ENCODE measurements around the gene SPRYD3.
"Not testable (repeated sequence)": the region's sequence is repeated elsewhere in the genome, so short reads cannot be mapped to it uniquely, and the experiment has no call there.

The SPRYD3 gene

DNA sequence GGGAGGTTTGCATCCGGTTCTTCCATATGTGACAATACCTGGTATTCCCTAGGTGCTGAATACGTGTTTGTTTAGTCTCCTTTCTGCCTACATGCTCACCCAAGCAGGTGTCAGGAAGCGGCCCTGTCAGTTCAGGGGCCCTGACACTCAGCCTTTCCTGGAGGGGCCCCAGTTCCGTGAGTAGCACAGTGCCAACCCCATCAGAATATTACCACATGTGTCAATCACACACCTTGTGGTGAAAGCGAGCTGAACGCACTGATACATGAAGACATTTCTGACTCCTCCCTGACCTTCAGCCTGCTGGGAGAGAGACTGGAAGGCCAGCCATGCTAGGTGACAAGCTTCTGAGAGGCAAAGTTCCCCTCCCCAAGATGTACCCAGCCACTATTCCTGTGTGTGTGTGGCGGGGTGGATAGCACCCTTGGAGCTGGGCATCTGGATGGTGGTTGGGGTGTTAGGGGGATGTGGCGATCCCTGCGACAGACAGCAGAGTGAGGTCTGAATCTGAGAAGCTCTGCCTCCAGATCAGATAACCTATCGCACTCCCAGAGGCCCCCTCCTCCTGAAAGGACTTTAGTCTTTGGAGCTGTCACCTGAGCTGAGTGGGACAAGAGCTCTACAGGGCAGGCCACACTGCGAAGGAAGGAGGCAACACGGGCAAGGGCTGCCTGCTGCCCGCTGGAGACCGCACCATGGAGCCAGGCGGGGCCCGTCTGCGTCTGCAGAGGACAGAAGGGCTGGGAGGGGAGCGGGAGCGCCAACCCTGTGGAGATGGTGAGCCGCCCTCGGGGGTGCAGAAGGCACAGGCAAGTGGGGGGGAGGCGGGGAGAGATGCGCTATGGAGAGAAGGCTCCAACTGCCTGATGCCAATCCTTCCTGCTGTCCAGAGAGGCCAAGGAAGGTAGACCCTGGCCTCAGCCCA lies 24.0 kb upstream of the SPRYD3 start, which contains the start of gene SOAT2:
Gene SOAT2 (plus strand): TSS at position 604 of the 925 bp plus-strand sequence. CDS start 92 bp downstream, at position 696.
- peak within 1 kb of the TSS; percentile 10 for H3K4me3 ChIP-seq (ENCODE audit: low read length)
- peak; percentile 85 for DNase-seq (ENCODE audit: low read depth, low spot score)

- no peak for DNase-seq (ENCODE audit: low read depth, low spot score)
- no peak overlapping the region for H3K4me3 ChIP-seq (ENCODE audit: low read length)
Observed at GRCh38 chr12:53101931-53102781, 23.0 kb upstream of the SPRYD3 start.

GRCh38 chr12:53101266-53101665 lies 22.1 kb upstream of the SPRYD3 start:
- H3K4me3 ChIP-seq (ENCODE audit: low read length), result no peak overlapping the region
- DNase-seq (ENCODE audit: low read depth, low spot score), result no peak

DNA sequence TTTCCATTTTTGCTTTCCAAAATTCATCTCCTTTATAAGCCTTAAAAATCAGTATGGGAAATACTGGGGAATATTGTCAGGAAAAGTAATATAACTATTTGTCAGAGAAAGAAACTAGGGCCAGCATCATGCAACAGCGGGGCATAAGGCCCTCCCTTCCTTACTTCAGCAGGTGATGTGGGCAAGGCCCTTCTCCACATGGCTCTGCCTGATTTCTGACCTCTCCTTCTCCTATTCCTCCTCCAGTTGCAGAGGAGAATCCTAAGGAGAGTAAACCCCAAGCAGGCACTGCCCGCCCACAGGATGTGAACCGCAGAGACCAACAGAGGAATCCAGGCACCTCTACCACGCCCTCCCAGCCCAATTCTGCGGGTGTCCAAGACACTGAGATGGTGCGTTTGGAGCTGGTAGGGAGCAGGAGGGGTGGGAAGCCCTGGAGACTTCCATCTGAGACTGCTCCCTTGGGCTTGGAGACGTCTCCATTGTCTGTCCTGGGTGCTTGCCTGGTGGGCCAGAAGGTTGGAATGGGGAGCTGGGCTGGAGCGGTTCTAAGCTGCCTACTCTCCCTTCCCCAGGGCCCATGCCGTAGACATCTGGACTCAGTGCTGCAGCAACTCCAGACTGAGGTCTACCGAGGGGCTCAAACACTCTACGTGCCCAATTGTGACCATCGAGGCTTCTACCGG lies 21.4 kb upstream of the SPRYD3 start:
- no peak overlapping the region for H3K4me3 ChIP-seq (ENCODE audit: low read length)
- no peak for DNase-seq (ENCODE audit: low read depth, low spot score)

GRCh38 chr12:53099071-53099882 lies 20.1 kb upstream of the SPRYD3 start:
- H3K4me3 ChIP-seq (ENCODE audit: low read length), result no peak overlapping the region

GRCh38 chr12:53098354-53098981 lies 19.3 kb upstream of the SPRYD3 start:
- no peak for DNase-seq (ENCODE audit: low read depth, low spot score)
- H3K4me3 ChIP-seq (ENCODE audit: low read length), result peak overlapping the region; percentile 56

More at GRCh38 chr12:53099071-53099882, 20.1 kb upstream of the SPRYD3 start:
- DNase-seq (ENCODE audit: low read depth, low spot score), result peak; percentile 72

GRCh38 chr12:53097564-53098353 lies 18.6 kb upstream of the SPRYD3 start, which contains the start of gene IGFBP6:
TSS of gene IGFBP6 (plus strand) at chr12:53097667. CDS start at chr12:53097718, 51 bp downstream.
- peak; percentile 37 for DNase-seq (ENCODE audit: low read depth, low spot score)

DNA sequence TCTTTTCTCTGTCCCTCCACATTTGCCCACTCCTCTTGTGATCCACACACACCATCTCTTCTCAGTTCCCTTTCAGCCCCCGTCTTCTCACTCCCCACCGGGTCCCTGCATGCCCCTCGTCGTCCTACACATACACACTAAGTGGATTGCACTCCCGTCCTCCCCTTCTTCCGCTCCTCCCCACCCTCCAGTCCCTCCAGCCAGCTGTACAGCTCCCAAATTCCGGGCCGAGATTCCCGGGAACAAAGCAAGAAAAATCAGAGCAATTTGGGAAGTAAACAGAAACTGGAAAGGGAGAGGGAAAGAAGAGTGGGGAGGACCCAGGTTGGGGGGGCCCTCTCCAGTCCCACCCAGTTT lies 18.0 kb upstream of the SPRYD3 start:
- H3K4me3 ChIP-seq (ENCODE audit: low read length), result peak overlapping the region; percentile 56
- DNase-seq (ENCODE audit: low read depth, low spot score), result no peak

More at GRCh38 chr12:53097564-53098353, 18.6 kb upstream of the SPRYD3 start, which contains the start of gene IGFBP6:
- H3K4me3 ChIP-seq (ENCODE audit: low read length), result peak within 1 kb of the TSS; percentile 56

DNA sequence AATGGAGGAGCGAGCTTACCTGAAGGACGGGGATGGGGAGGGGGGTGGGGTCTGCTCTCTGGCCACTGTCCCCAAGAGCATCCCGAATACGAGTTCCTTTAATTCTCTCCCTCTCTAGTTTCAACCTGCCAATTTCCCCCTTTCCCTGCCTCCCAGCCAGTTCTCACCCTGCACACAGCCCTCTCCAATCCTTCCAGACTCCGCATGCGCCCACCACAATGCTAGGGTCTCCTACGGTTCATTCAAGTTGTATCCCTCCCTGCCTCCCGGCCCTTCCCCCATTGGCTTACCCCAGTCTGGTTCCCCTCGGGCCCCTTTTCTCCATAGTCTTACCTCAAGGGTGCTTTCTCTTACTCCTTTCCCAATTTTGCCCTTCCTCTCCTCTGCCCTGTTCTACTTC lies 17.6 kb upstream of the SPRYD3 start:
- DNase-seq (ENCODE audit: low read depth, low spot score), result no peak
- H3K4me3 ChIP-seq (ENCODE audit: low read length), result no peak overlapping the region

- H3K4me3 ChIP-seq (ENCODE audit: low read length), result no peak overlapping the region
Observed at GRCh38 chr12:53096089-53096741, 17.0 kb upstream of the SPRYD3 start.

DNA sequence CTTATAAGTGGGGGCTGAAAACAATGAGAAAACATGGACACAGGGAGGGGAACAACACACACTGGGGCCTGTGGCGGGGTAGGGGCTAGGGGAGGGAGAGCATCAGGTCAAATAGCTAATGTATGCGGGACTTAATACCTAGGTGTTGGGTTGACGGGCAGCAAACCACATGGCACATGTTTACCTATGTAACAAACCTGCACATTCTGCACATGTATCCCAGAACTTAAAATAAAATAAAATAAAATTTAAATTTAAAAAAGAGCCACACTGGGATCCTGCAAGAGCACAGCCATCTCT lies 16.4 kb upstream of the SPRYD3 start:
- not testable (repeated sequence) for DNase-seq (ENCODE audit: low read depth, low spot score); H3K4me3 ChIP-seq (ENCODE audit: low read length)

More at GRCh38 chr12:53096089-53096741, 17.0 kb upstream of the SPRYD3 start:
- no peak for DNase-seq (ENCODE audit: low read depth, low spot score)

- DNase-seq (ENCODE audit: low read depth, low spot score); H3K4me3 ChIP-seq (ENCODE audit: low read length): not testable (repeated sequence)
Observed at GRCh38 chr12:53094796-53095595, 15.8 kb upstream of the SPRYD3 start.

DNA sequence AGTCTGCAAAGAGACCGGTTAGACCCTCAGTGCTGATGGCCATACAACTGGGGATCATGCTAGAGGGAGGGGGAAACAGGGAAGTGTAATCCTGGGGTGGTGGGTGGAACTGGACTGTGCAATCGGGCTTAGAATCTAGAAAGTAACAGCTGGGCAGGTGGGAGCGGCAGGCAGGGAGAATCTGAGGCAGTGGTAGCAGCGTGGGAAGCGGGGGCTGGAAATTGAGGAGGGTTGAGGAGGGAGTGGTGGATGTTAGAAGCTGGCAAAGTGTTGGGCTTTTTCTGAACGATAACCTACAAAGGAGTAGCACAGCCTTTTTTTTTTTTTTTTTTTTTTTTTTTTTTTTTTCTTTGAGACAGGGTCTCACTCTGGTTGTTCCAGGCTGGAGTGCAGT lies 15.2 kb upstream of the SPRYD3 start:
- no peak overlapping the region for H3K4me3 ChIP-seq (ENCODE audit: low read length)
- no peak for DNase-seq (ENCODE audit: low read depth, low spot score)

GRCh38 chr12:53093777-53094393 lies 14.7 kb upstream of the SPRYD3 start:
- no peak for DNase-seq (ENCODE audit: low read depth, low spot score)
- H3K4me3 ChIP-seq (ENCODE audit: low read length), result no peak overlapping the region

- no peak for DNase-seq (ENCODE audit: low read depth, low spot score)
- no peak overlapping the region for H3K4me3 ChIP-seq (ENCODE audit: low read length)
Observed at GRCh38 chr12:53091756-53092155, 12.6 kb upstream of the SPRYD3 start.

DNA sequence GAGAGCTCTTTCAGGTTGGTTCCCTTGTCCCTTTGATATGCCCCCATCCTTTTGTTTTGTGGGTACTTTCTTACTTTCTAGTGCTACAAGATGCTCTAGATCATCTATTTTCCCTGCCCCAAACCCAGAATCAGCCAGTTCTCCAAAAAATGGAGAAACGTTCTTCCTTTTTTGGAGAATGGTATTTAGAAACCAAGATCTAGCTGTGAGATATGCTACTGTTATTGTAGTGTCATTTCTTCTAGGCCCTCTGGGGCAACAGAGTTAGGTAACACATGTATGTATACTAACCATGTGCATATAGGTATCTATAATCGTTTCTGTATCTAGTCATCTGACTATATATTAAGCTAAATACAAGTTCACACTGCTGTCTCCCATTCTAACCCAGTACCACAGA lies 11.4 kb upstream of the SPRYD3 start:
- no peak for DNase-seq (ENCODE audit: low read depth, low spot score)
- H3K4me3 ChIP-seq (ENCODE audit: low read length), result no peak overlapping the region
